Natural killer cell treated with Interleukin-12 subunit alpha and Interleukin-12 subunit beta and Interleukin-15 and Interleukin-18, amount 100 ng/mL, for 72 hours (primary cell): Measurements from ENCODE around the gene GRIK4. TPM values are rescaled to one million over a fixed set of nuclear protein-coding genes. Genes with fewer than 3 reads are reported as not detected.

Experiments
- ATAC-seq, 2 donors: fragments of 150-1000 bp; cut with Tn5 transposase in 1 of 2; sonication (Bioruptor Pico), chemical (Tn5 transposase) in 1 of 2; 2 replicates each; pipeline ENCODE4 v1.10.0; 2021
- DNase-seq: peaks from one replicate; pipeline ENCODE4 v3.0.0; 2022; ENCODE audit warnings: low spot score
- H3K27ac Mint-ChIP-seq, 2 donors: 1 replicate in 1 of 2; 2 replicates in 1 of 2; pipeline ENCODE4 v1.8.0; 2022; ENCODE audit warnings: mixed read lengths in 2 of 2, mild to moderate bottlenecking in 1 of 2, moderate library complexity in 1 of 2
- H3K27me3 Mint-ChIP-seq, 2 donors: 1 replicate in 1 of 2; 2 replicates in 1 of 2; pipeline ENCODE4 v1.8.0; 2022; ENCODE audit warnings: mixed read lengths in 2 of 2
- H3K36me3 Mint-ChIP-seq: one replicate; pipeline ENCODE4 v1.8.0; 2022; ENCODE audit warnings: mixed read lengths
- H3K4me1 Mint-ChIP-seq, 2 donors: 1 replicate in 1 of 2; 2 replicates in 1 of 2; pipeline ENCODE4 v1.8.0; 2022; ENCODE audit warnings: low read depth in 2 of 2, mixed read lengths in 2 of 2, mild to moderate bottlenecking in 1 of 2
- H3K4me3 Mint-ChIP-seq: one replicate; pipeline ENCODE4 v1.8.0; 2022; ENCODE audit warnings: mixed read lengths
- H3K9me3 Mint-ChIP-seq: 2 replicates; pipeline ENCODE4 v1.8.0; 2022; ENCODE audit warnings: mixed read lengths
- total RNA-seq, 2 donors: library from RNA; stranded (reverse); gene quantifications; one replicate each; pipeline ENCODE4 v1.2.3, GENCODE V29; 2022

The GRIK4 gene
- total RNA-seq, 2 donors from 2014 or later: 1.4 to 1.8 TPM

DNA sequence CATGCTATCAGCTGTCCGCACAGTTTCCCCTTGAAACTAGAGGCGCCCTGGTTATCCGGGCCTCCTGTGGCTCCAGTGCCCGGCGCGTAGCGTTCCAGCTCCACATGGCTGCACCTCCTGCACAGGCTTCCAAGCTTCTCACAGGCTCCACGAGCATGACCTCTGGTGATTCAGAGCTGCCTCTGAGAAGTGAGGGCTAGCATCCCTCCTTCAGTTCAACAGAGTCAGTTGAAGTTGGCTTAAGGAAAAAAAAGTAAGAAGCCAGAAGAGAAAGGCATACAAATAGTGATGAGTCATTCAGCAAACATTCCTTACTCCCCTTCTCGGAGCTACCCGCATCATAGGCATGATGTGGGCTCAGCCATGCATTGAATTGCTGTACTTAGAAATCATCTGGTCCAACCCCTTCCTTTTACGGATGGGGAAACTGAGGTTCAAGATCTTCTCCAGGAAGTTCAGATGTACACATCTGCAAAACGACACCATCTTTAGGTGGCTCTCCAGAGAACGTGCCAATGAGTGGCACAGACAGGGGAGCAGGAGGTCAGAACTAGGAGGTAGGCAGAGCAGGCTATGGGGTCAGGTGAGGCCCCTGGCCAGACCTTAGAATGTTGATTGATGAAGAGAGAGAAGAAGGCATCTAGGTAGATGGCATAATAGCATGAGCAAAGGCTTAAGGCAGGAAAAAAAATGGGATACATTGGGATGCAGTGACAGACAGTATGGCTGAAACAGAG, 296.0 kb downstream of the GRIK4 start:
- Mint-ChIP-seq H3K4me1 (peaks cover 50 to 70% of the 10 kb centered on the region in 2 donors), H3K4me3 (peak overlapping the region; percentile 72), H3K36me3 (no peaks in the 10 kb centered on the region), H3K9me3 (no peaks in the 10 kb centered on the region), H3K27me3 (no peaks in the 10 kb centered on the region), H3K27ac (peak overlapping the region; percentile 7 to 14)
- DNase-seq (no peak), ATAC-seq (no peak)

- Mint-ChIP-seq H3K27me3 (no peaks in the 10 kb centered on the region), H3K9me3 (no peaks in the 10 kb centered on the region), H3K4me3 (no peak overlapping the region), H3K36me3 (no peaks in the 10 kb centered on the region), H3K27ac (no peak overlapping the region), H3K4me1 (peaks cover 55 to 71% of the 10 kb centered on the region in 2 donors)
- no peak for ATAC-seq
- no peak for DNase-seq
Measured at GRCh38 chr11:120808616-120809050, 297.1 kb downstream of the GRIK4 start.

GRCh38 chr11:120810251-120810650, 298.7 kb downstream of the GRIK4 start:
- H3K27ac Mint-ChIP-seq: no peak overlapping the region
- H3K27me3 Mint-ChIP-seq: peaks cover 0 to 2% of the 10 kb centered on the region in 2 donors
- no peaks in the 10 kb centered on the region for H3K36me3 Mint-ChIP-seq
- DNase-seq (no peak), ATAC-seq (no peak)
- H3K9me3 Mint-ChIP-seq: no peaks in the 10 kb centered on the region
- no peak overlapping the region for H3K4me3 Mint-ChIP-seq
- peaks cover 55 to 61% of the 10 kb centered on the region in 2 donors for H3K4me1 Mint-ChIP-seq

DNA sequence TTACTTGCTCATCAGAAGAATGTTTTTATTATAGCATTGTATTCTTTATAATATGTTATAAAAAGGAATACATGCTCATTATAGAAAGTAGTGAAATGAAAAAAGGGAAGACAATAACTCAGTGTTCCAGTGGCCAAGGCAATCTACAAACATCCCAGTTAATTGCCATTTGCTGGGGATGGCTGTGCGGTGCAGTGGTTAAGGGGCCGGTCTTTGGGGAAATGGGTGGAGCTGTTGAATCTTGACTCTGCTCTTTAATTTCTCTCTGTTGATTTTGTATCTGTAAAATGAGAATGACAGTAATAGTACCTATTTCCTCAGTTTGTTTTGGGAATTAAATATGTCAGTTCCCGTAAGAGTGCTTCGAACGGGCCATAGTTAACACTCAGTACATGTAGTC, 299.7 kb downstream of the GRIK4 start:
- Mint-ChIP-seq H3K36me3 (no peaks in the 10 kb centered on the region), H3K4me1 (peaks cover 46 to 52% of the 10 kb centered on the region in 2 donors), H3K27me3 (peaks cover 0 to 2% of the 10 kb centered on the region in 2 donors), H3K9me3 (no peaks in the 10 kb centered on the region), H3K4me3 (no peak overlapping the region), H3K27ac (no peak overlapping the region)
- ATAC-seq: no peak
- no peak for DNase-seq

DNA sequence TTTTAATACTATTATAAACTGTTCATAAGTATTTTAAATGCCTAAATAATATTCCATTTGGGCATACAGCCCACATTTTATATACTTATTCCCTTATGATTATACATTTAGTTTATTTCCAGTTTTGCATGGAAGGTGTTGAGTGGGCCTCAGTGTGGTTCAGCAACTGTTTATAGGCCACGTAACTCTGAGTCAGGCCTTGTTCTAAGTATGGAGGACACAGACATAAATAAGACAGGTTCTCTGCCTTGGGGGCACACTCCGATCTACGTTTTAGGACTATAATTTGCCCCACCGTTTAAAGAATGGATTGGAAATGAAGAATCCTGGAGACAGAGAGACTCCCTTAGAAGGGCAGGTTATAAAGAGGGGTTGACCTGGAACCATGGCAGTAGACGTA, 300.2 kb downstream of the GRIK4 start:
- H3K27me3 Mint-ChIP-seq: peaks cover 0 to 3% of the 10 kb centered on the region in 2 donors
- peak overlapping the region; percentile 5 for H3K4me3 Mint-ChIP-seq
- ATAC-seq (no peak), DNase-seq (no peak)
- H3K4me1 Mint-ChIP-seq: peaks cover 43 to 48% of the 10 kb centered on the region in 2 donors
- peak overlapping the region; percentile 4 to 10 for H3K27ac Mint-ChIP-seq
- no peaks in the 10 kb centered on the region for H3K9me3 Mint-ChIP-seq
- no peaks in the 10 kb centered on the region for H3K36me3 Mint-ChIP-seq

- Mint-ChIP-seq H3K36me3 (no peaks in the 10 kb centered on the region), H3K27ac (no peak overlapping the region), H3K4me3 (no peak overlapping the region), H3K4me1 (peaks cover 37 to 43% of the 10 kb centered on the region in 2 donors), H3K27me3 (peaks cover 0 to 12% of the 10 kb centered on the region in 2 donors), H3K9me3 (no peaks in the 10 kb centered on the region)
- DNase-seq: no peak
- no peak for ATAC-seq
Measured at GRCh38 chr11:120814531-120815318, 303.2 kb downstream of the GRIK4 start.

GRCh38 chr11:120815319-120816100, 304.0 kb downstream of the GRIK4 start:
- no peak for ATAC-seq
- Mint-ChIP-seq H3K4me3 (no peak overlapping the region), H3K4me1 (peaks cover 38 to 43% of the 10 kb centered on the region in 2 donors), H3K27ac (peak overlapping the region in 1 of 2 donors; percentile 44), H3K27me3 (peaks cover 0 to 16% of the 10 kb centered on the region in 2 donors), H3K9me3 (no peaks in the 10 kb centered on the region), H3K36me3 (no peaks in the 10 kb centered on the region)
- DNase-seq: no peak

DNA sequence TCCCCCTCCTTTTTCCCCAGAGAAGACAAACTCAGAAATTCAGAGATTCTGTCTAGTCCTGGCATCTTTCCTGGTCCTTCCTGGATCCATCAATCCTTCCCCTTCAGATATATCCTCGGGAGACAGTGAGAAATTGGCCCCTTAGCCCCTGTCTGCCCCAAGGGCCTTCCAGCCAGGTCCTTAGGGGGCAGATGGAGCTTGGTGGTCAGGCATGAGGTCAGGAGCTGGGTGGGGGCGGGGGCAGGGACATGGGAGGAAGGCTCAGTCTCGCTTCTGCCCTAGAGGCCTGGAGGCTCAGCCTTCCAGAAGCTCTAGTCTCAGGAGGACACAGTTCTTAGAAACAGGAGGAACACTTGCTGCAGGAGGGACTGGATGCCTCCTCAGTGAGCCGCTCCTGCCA, 304.6 kb downstream of the GRIK4 start:
- no peak for ATAC-seq
- Mint-ChIP-seq H3K27ac (peak overlapping the region in 1 of 2 donors; percentile 44), H3K4me1 (peaks cover 36 to 42% of the 10 kb centered on the region in 2 donors), H3K36me3 (no peaks in the 10 kb centered on the region), H3K4me3 (no peak overlapping the region), H3K27me3 (peaks cover 0 to 16% of the 10 kb centered on the region in 2 donors), H3K9me3 (no peaks in the 10 kb centered on the region)
- no peak for DNase-seq

GRCh38 chr11:120816711-120817110, 305.2 kb downstream of the GRIK4 start:
- ATAC-seq (no peak), DNase-seq (no peak)
- Mint-ChIP-seq H3K9me3 (no peaks in the 10 kb centered on the region), H3K4me3 (no peak overlapping the region), H3K36me3 (no peaks in the 10 kb centered on the region), H3K27ac (peak overlapping the region in 1 of 2 donors; percentile 79), H3K27me3 (peaks cover 0 to 16% of the 10 kb centered on the region in 2 donors), H3K4me1 (peaks cover 33 to 43% of the 10 kb centered on the region in 2 donors)

GRCh38 chr11:120817158-120817557, 305.6 kb downstream of the GRIK4 start:
- ATAC-seq: no peak
- Mint-ChIP-seq H3K4me1 (peaks cover 29 to 38% of the 10 kb centered on the region in 2 donors), H3K36me3 (no peaks in the 10 kb centered on the region), H3K4me3 (no peak overlapping the region), H3K27ac (peak overlapping the region in 1 of 2 donors; percentile 79), H3K27me3 (peaks cover 0 to 16% of the 10 kb centered on the region in 2 donors), H3K9me3 (no peaks in the 10 kb centered on the region)
- DNase-seq: no peak

DNA sequence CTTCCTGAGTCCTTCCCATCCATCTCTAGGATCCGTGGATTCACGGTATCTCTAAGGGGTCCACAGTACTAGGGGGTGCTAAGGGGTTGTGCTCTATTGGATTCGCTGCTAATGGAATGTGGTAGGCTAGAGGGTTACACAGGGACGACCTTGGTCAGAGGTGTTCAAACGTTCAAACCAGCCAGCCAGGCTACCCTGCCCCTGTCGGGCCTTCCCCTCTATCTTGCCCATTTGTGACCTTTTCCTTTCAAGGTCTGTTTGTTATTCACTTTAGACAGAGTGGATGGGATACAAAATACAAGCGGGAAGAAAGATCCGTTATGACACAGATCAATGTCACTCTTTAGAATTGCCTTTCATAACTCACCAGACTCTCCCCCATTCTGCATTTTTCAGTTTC, 306.5 kb downstream of the GRIK4 start:
- Mint-ChIP-seq H3K9me3 (no peaks in the 10 kb centered on the region), H3K27me3 (peaks cover 0 to 16% of the 10 kb centered on the region in 2 donors), H3K4me1 (peaks cover 22 to 30% of the 10 kb centered on the region in 2 donors), H3K36me3 (no peaks in the 10 kb centered on the region), H3K27ac (no peak overlapping the region), H3K4me3 (no peak overlapping the region)
- ATAC-seq (no peak), DNase-seq (no peak)

DNA sequence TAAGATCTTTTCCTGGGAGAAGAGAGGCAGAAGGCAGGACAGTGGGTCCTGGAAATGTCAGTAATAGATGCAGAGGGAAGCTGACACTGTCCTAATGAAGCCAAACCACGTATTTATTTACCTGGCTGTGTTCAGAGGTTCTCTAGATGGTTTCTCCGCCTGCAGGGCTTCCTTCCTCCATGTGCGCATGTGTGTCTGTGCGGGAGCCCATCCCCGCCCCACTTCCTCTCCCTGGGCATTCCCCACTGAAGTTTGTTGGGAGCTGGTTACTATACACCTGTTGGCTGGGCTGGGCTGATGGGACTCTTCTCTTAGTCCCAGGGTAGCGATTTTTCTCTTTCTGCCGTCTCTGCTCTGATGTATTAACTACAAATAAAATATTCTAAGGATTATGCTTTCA, 307.5 kb downstream of the GRIK4 start:
- peaks cover 23 to 39% of the 10 kb centered on the region in 2 donors for H3K4me1 Mint-ChIP-seq
- peak overlapping the region; percentile 38 to 64 for H3K27ac Mint-ChIP-seq

More for the DNA sequence above, 307.5 kb downstream of the GRIK4 start:
- Mint-ChIP-seq H3K27me3 (peaks cover 0 to 16% of the 10 kb centered on the region in 2 donors), H3K36me3 (no peaks in the 10 kb centered on the region), H3K4me3 (no peak overlapping the region), H3K9me3 (no peaks in the 10 kb centered on the region)
- DNase-seq (no peak), ATAC-seq (no peak)
